GM10266 (cell line): ENCODE data around the gene MEOX1.
"Not testable (repeated sequence)": the region's sequence is repeated elsewhere in the genome, so short reads cannot be mapped to it uniquely, and the experiment has no call there.

Experiments used
- DNase-seq: peaks from one replicate; pipeline ENCODE4 v3.0.0; 2012; ENCODE audit errors: extremely low spot score
- CTCF ChIP-seq: IDR thresholded peaks from 2 replicates; pipeline ENCODE4 v1.5.1; 2012; ENCODE audit warnings: mild to moderate bottlenecking, low read depth; ENCODE audit not compliant: control insufficient read depth, insufficient read depth; ENCODE audit errors: missing control alignments

Gene MEOX1

GRCh38 chr17:43612515-43612914 lies 49.2 kb downstream of the MEOX1 start:
- TF ChIP-seq CTCF, result no peak

GRCh38 chr17:43611230-43611969 lies 50.3 kb downstream of the MEOX1 start:
- DNase-seq, result no peak
- TF ChIP-seq CTCF, result no peak

More at GRCh38 chr17:43612515-43612914, 49.2 kb downstream of the MEOX1 start:
- DNase-seq, result no peak

GRCh38 chr17:43609613-43610385 lies 51.9 kb downstream of the MEOX1 start:
- no peak for TF ChIP-seq CTCF
- no peak for DNase-seq

- DNase-seq, result no peak
- TF ChIP-seq CTCF, result no peak
Measured at GRCh38 chr17:43608313-43608712, 53.4 kb downstream of the MEOX1 start.

- DNase-seq, result no peak
- TF ChIP-seq CTCF, result no peak
Measured at GRCh38 chr17:43604549-43604948, 57.2 kb downstream of the MEOX1 start.

- TF ChIP-seq CTCF, result no peak
- no peak for DNase-seq
Measured at GRCh38 chr17:43603321-43603720, 58.4 kb downstream of the MEOX1 start.

GRCh38 chr17:43602556-43602955 lies 59.2 kb downstream of the MEOX1 start:
- DNase-seq, result not testable (repeated sequence)
